22Rv1 (cell line): Measurements from ENCODE around the gene CFAP97D1.

Experiments
- H3K27ac ChIP-seq: fragments of 450-650 bp; 2 replicates; pipeline ENCODE4 v1.5.1; 2017
- ZFX ChIP-seq: fragments of 450-650 bp; IDR thresholded peaks from 2 replicates; pipeline ENCODE4 v1.6.1; 2017; ENCODE audit warnings: antibody characterized with exemption, borderline replicate concordance
- TF ChIP-seq, protein P1 (sequence below): fragments of 450-650 bp; IDR thresholded peaks from 2 replicates; pipeline ENCODE4 v1.5.1; 2017; ENCODE audit warnings: mild to moderate bottlenecking

CFAP97D1 gene

DNA sequence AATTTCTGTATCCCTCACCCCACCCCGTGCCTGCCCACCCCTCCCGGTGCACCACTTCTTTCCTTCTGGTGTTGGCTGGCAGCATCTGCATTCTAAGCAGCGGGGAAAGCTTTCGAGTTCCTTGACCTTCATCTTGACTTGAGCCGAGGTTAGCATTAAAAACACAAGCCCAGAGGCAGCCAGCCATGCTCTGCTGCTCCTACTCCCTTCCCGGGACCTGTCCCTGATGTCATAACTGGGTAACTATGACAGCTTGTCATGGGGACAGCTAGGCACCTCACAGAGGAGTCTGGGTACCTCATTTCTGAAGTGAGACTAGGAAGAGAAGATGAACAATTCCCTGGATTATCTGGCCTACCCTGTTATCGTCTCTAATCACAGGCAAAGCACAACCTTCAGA lies at the start of gene CFAP97D1:
CFAP97D1 (plus strand) TSS at position 301 of the 400 bp plus-strand sequence; CDS start at position 329, 28 bp downstream.
- TF ChIP-seq ZFX, result no peak
- TF ChIP-seq, protein P1, sequence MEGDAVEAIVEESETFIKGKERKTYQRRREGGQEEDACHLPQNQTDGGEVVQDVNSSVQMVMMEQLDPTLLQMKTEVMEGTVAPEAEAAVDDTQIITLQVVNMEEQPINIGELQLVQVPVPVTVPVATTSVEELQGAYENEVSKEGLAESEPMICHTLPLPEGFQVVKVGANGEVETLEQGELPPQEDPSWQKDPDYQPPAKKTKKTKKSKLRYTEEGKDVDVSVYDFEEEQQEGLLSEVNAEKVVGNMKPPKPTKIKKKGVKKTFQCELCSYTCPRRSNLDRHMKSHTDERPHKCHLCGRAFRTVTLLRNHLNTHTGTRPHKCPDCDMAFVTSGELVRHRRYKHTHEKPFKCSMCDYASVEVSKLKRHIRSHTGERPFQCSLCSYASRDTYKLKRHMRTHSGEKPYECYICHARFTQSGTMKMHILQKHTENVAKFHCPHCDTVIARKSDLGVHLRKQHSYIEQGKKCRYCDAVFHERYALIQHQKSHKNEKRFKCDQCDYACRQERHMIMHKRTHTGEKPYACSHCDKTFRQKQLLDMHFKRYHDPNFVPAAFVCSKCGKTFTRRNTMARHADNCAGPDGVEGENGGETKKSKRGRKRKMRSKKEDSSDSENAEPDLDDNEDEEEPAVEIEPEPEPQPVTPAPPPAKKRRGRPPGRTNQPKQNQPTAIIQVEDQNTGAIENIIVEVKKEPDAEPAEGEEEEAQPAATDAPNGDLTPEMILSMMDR, result no peak
- no peak within 1 kb of the TSS for H3K27ac ChIP-seq

DNA sequence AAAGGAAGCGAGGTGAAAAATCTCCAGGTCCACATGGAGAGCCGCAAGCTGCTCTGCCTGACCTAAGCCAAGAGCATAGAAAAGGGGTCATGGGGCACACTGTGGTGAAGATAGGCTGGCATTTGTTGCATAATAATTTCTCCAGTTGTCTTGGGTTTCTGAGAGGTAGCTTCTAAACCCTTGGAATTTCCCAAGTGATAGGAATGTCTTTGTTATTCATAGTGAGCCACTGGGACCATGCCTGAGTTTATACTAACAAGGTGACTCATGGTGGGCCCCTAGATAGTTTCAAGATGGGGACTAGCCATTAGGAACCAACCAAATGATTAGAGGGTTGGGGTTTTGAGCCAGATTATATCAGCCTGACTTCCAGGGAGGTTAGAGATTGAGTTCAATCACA lies 47.3 kb upstream of the CFAP97D1 start:
- H3K27ac ChIP-seq, result no peak overlapping the region
- TF ChIP-seq, protein P1, result no peak
- no peak for TF ChIP-seq ZFX

DNA sequence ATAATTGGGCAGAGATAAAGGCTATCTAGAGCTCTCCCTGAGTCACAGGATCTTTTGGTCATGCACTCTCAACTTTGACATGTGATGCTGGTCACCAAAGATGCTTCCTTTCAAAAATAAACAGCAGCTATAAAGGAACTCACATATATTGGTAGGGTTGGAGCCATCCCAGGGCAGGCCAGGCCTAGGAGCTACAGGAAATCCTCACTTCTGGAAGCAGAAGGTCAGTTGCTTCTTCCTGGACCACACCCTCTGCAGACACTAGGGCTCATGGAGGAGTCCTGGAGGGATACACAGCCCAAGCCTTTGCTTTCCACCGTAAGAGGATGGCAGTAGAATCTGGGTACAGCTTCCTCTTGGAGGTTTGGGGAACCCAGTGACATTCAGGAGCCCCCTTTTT lies 46.3 kb upstream of the CFAP97D1 start:
- TF ChIP-seq ZFX, result no peak
- TF ChIP-seq, protein P1, result no peak
- no peak overlapping the region for H3K27ac ChIP-seq

DNA sequence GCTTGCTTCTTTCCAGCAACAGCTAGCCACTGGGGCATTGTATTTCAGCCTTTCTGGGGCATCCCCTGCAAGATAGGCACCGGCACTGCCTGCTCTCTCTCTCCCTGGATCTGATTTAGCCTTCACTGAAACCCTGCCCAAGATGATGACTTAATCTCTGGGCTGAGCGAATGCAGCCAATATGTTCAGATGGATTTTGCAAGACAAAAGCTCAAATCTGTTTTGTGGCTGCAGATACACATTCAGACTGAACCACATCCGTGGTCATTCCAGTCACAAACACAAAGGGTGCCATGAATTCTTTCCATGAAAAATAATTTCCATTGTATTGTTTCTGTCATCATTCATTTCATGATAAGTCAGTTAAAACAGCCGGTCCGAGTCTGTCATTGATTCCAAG lies 45.9 kb upstream of the CFAP97D1 start:
- H3K27ac ChIP-seq, result no peak overlapping the region
- TF ChIP-seq, protein P1, result no peak

DNA sequence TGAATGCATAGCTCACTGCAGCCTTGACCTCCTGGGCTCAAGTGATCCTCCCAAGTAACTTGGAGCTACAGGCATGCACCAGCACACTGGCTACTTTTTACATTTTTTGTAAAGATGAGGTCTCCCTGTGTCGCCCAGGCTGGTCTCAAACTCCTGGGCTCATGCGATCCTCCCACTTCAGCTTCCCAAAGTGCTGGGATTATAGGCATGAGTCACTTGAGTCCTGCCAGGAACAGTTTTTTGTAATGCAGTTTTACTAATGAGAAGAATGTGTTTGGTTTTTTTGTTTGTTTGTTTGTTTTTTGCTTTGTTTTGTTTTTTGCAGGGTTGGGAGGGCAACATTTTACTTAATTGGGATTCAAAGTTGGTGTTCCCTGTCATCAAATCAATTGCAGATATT lies 43.8 kb upstream of the CFAP97D1 start:
- TF ChIP-seq, protein P1, result no peak
- TF ChIP-seq ZFX, result no peak
- H3K27ac ChIP-seq, result no peak overlapping the region

DNA sequence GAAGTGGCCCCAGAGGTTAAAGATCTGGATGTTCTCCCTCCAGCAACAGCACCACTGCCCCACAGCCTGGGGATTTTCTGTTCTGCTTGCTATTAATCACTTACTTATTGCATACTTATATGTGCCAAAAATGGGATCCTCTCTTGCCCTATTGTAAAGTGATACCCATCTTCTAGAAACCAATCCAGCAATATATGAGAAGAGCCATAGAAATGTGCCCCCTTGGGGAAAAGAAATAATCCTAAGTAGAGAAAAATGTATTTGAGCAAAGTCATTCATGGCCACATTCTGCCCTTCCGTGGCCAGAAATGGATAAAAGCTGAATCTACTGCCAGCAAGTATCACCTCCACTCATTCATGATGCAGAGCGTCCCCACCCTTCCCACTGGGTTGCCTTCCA lies 42.5 kb upstream of the CFAP97D1 start:
- no peak for TF ChIP-seq ZFX
- TF ChIP-seq, protein P1, result no peak
- no peak overlapping the region for H3K27ac ChIP-seq

DNA sequence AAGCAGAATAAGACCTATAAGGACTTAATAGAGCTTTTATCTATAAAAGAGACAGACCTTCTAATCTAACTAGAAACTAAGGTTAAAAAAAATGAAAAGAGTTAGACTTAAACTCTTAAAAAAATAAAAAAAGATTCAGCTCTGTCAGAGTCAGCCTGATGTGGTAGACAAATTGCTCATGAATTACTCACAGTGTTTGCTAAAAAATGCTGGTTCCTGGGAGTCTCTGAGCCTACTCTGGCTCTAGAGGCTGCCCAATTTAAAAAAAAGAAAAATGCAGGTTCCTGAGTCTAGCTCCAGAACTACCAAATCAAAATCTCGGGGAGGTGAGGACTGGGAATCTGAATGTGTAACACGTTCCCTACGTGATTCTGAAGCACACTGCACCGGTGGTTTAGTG lies 39.7 kb upstream of the CFAP97D1 start:
- no peak overlapping the region for H3K27ac ChIP-seq
- TF ChIP-seq ZFX, result no peak
- TF ChIP-seq, protein P1, result no peak
